WERI-Rb-1 (cell line): Measurements from ENCODE around the gene LRCH1.

Experiments
- DNase-seq: peaks from one replicate; pipeline ENCODE4 v3.0.0-alpha.2; 2020
- H3K27ac ChIP-seq: fragments of 250-450 bp; sonication (Bioruptor Pico); 2 replicates; pipeline ENCODE4 v1.5.1; 2020; ENCODE audit warnings: mild to moderate bottlenecking, moderate library complexity
- H3K27me3 ChIP-seq: fragments of 250-450 bp; sonication (Bioruptor Pico); 2 replicates; pipeline ENCODE4 v1.5.1; 2021; ENCODE audit warnings: mild to moderate bottlenecking, low read depth, moderate library complexity; ENCODE audit not compliant: insufficient read depth, severe bottlenecking
- H3K36me3 ChIP-seq: fragments of 250-450 bp; sonication (Bioruptor Pico); 2 replicates; pipeline ENCODE4 v1.5.1; 2020; ENCODE audit warnings: mild to moderate bottlenecking, moderate library complexity
- H3K4me3 ChIP-seq: 2 replicates; pipeline ENCODE4 v1.5.1; 2011; ENCODE audit warnings: low read depth, mild to moderate bottlenecking, control low read depth, low read length
- H3K9me3 ChIP-seq: fragments of 250-450 bp; sonication (Bioruptor Pico); 2 replicates; pipeline ENCODE4 v1.5.1; 2021; ENCODE audit warnings: mild to moderate bottlenecking, moderate library complexity; ENCODE audit not compliant: severe bottlenecking
- TF ChIP-seq, protein P1 (sequence below): IDR thresholded peaks from 2 replicates; pipeline ENCODE4 v1.5.1; 2011; ENCODE audit warnings: low read depth, mild to moderate bottlenecking, control low read depth, inconsistent platforms, low read length

The LRCH1 gene

DNA sequence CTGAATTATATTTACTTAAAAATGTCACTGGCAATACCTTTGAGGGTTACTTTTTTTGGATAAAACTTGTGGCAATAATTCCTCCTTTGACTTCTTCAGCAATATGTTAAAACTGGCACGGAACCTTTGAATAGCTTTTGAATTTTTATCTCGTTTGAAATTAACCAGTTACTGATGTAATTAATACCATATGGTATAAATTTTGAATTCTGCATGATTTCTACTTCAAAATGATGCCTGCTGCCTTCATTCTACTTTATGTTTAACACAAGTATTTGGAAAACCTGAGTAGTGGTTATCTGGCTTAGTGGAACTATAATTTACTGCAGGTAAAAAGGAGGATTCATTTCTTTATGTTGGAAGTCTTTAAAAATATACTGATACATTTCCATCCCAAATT, 85.3 kb downstream of the LRCH1 start:
- H3K9me3 ChIP-seq: no peaks in the 10 kb centered on the region

DNA sequence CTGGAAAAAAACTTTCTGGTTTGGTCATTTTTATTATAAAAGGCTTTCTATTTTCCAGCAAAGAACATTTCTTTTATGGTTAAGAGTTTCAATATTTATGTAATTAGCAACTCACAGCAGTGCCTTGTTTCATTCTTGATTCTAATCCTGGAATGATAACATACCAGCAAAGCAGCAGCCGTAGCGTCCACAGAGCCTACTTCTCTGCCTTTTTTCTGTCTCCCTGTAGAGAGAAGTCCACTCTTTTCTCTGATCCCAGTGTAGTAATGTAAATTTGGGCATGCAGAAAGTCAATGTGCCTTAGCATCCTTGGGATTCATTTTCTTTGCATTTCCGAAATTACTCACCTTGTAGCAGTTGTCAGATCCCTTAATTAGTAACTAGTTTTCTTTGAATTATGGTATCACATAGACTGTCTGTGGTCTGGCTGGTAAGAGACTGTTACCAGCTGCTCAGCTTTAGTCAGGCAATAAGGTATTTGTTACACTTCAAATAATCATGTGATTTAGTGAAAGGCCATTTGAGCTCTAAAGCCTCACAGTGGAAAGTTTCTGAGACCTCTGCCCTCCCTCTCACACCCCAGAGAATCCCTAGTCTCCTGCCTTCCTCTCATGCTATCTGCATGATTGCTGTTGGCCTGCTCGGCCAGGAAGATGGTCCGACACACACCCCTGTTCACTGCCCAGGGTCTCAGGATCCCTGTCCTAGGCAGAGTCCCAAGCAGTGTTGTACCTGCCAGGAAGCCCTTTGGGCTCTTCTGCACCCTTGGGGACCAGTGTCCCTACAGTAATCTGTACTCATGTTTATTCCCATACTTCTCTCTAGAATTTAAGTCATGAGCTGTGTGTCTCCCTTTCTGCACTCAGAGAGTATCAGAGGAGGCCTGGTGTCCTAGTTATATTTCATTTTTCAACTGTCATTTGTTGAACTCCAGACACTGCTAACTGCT, 86.3 kb downstream of the LRCH1 start:
- DNase-seq: no peak
- no peak overlapping the region for H3K27ac ChIP-seq
- no peak overlapping the region for H3K4me3 ChIP-seq

More for the DNA sequence above, 85.3 kb downstream of the LRCH1 start:
- Histone ChIP-seq H3K27me3 (no peaks in the 10 kb centered on the region), H3K27ac (no peak overlapping the region), H3K36me3 (peaks cover 4% of the 10 kb centered on the region; the same call in 1 of the 2 replicates), H3K4me3 (no peak overlapping the region)
- no peak for DNase-seq
- TF ChIP-seq, protein P1, sequence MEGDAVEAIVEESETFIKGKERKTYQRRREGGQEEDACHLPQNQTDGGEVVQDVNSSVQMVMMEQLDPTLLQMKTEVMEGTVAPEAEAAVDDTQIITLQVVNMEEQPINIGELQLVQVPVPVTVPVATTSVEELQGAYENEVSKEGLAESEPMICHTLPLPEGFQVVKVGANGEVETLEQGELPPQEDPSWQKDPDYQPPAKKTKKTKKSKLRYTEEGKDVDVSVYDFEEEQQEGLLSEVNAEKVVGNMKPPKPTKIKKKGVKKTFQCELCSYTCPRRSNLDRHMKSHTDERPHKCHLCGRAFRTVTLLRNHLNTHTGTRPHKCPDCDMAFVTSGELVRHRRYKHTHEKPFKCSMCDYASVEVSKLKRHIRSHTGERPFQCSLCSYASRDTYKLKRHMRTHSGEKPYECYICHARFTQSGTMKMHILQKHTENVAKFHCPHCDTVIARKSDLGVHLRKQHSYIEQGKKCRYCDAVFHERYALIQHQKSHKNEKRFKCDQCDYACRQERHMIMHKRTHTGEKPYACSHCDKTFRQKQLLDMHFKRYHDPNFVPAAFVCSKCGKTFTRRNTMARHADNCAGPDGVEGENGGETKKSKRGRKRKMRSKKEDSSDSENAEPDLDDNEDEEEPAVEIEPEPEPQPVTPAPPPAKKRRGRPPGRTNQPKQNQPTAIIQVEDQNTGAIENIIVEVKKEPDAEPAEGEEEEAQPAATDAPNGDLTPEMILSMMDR: no peak

DNA sequence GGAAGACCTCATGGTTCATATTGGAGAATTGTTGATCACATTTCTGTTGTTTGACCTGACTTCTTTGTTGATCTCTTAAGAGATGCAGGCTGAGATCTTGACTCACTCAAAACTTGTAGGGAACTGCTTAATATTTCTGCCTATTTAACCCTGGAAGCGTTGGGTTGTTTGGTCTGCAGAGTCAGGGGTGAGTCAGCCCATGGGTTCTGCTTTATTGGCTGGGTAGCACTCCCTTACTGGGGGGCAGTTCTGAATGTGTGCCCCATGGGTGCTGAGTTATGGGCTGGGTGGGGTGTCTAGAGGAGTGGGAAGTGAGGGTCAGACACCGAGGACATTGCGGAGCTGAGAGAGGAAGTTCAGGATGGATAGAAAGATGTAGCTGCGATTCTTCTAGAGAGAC, 87.9 kb downstream of the LRCH1 start:
- Histone ChIP-seq H3K36me3 (no peaks in the 10 kb centered on the region), H3K9me3 (no peaks in the 10 kb centered on the region), H3K27me3 (no peaks in the 10 kb centered on the region), H3K27ac (no peak overlapping the region), H3K4me3 (no peak overlapping the region)
- no peak for DNase-seq
- TF ChIP-seq, protein P1: no peak

More for the DNA sequence above, 86.3 kb downstream of the LRCH1 start:
- TF ChIP-seq, protein P1: no peak
- Histone ChIP-seq H3K27me3 (no peaks in the 10 kb centered on the region), H3K9me3 (no peaks in the 10 kb centered on the region), H3K36me3 (peaks cover 2% of the 10 kb centered on the region; the same call in 1 of the 2 replicates)

DNA sequence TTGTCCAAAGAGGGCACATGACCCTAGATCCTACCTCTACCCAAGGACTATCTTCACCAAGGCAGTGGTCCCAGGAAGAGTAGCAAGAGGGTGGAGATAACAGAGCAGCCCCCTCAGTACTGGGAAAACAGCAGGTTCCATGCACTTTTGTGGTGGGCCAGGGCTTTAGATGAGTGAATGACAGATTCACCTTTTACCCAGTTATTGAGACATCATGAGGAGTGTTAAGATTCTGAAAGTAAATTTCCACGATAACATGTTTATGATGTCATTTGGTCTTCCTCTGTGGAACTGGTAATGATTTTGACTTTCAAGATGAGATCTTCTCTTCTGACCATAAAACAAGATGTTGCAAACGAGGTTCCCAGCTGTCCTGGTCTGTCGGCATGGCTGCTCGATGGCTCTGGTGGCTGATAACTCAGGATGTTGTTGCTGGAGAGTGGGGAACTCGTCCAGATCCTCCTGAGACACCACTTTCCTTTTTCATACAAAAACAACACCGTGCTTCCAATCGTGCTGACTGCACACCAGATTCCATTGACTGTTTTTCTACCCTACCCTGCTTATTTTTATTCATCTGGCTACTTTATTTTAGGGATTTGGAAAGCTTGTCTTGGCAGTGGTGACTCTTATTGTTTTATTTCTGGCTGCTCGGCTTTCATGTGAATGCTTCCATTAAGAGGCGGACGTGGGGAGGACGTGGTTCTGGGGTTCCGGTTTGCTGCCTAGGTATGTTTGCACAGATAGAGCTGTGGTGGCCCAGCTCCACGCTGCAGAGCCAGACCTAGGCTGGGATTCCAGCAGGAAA, 88.5 kb downstream of the LRCH1 start:
- TF ChIP-seq, protein P1: no peak
- H3K4me3 ChIP-seq: no peak overlapping the region
- no peak for DNase-seq
- no peak overlapping the region for H3K27ac ChIP-seq
- no peaks in the 10 kb centered on the region for H3K36me3 ChIP-seq
- no peaks in the 10 kb centered on the region for H3K9me3 ChIP-seq
- H3K27me3 ChIP-seq: no peaks in the 10 kb centered on the region

DNA sequence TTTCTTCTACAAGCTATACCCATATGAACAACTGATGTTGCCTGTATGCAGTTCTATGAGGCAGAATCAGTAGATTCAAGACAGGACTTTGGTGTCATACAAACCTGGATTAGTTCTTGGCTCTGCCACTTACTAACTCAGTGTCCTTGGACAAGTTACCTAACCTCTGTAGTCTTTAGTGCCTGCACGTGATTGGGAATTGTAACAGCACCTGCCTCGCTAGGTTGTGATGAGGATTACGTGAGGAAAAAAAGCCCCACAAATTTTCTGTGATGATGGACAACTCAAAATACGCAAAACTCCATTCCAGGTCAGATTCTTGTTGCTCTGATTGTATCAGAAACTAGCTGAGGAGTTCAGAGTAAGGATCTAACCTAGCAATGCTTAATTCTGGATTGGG, 89.3 kb downstream of the LRCH1 start:
- DNase-seq: no peak
- no peak overlapping the region for H3K4me3 ChIP-seq
- no peak overlapping the region for H3K27ac ChIP-seq
- H3K9me3 ChIP-seq: no peaks in the 10 kb centered on the region
- H3K27me3 ChIP-seq: no peaks in the 10 kb centered on the region
- no peaks in the 10 kb centered on the region for H3K36me3 ChIP-seq
- TF ChIP-seq, protein P1: no peak
